Testis (tissue), 3 donors: ENCODE data around the gene KRTAP2-4. TPM values are rescaled to one million over a fixed set of nuclear protein-coding genes. Genes with fewer than 3 reads are reported as not detected.

Experiments
- DNase-seq: peaks from one replicate; pipeline ENCODE4 v3.0.0-alpha.2; 2019
- H3K27ac ChIP-seq, 2 donors: fragments of 200-600 bp; sonication (generic); one replicate each; pipeline ENCODE4 v1.5.1; 2019
- H3K27me3 ChIP-seq: fragments of 200-600 bp; sonication (generic); one replicate; pipeline ENCODE4 v1.5.1; 2019
- H3K36me3 ChIP-seq: fragments of 200-600 bp; sonication (generic); one replicate; pipeline ENCODE4 v1.5.1; 2017; ENCODE audit warnings: low read depth; ENCODE audit errors: missing control alignments
- H3K4me1 ChIP-seq: fragments of 200-600 bp; sonication (generic); one replicate; pipeline ENCODE4 v1.5.1; 2019
- H3K4me3 ChIP-seq, 2 donors: fragments of 200-600 bp; sonication (generic); one replicate each; pipeline ENCODE4 v1.5.1; 2017 to 2019
- H3K9me3 ChIP-seq: fragments of 200-600 bp; sonication (generic); one replicate; pipeline ENCODE4 v1.5.1; 2017
- POLR2A ChIP-seq: fragments of 450-650 bp; IDR thresholded peaks from one replicate; pipeline ENCODE4 v1.6.1; 2017; ENCODE audit warnings: antibody characterized with exemption, mild to moderate bottlenecking, moderate library complexity
- WGBS, 2 donors: methylation state at CpG; one replicate each; pipeline ENCODE4 v1.1.5; 2018; 5-methylcytosine and 5-hydroxymethylcytosine counted together
- intact Hi-C: fragments of 100-400 bp; cut with DNase I; formaldehyde crosslinking; loops from one replicate; pipeline ENCODE4 v1.15.1; 2023; ENCODE audit warnings: low total_unique reads
- polyA plus RNA-seq: library from polyadenylated mRNA; stranded (reverse); fragments of 350-450 nt; fragmentation: Illumina TruSeq; extraction: RNeasy Lipid Tissue Mini Kit (QIAGEN cat#74804); gene quantifications from one replicate; pipeline ENCODE4 v1.2.3, GENCODE V29; 2014; ENCODE audit warnings: low read depth, low replicate concordance; ENCODE audit not compliant: insufficient read depth
- total RNA-seq, 2 donors: library from RNA; depleted of rRNA; stranded (reverse); fragments of >200 nt; gene quantifications; one replicate each; pipeline ENCODE4 v1.2.3, GENCODE V29; 2016
- TF ChIP-seq, protein P1 (sequence below), 3 experiments: fragments of 450-650 bp in 2 of 3; fragments of 200-600 bp in 1 of 3; sonication (generic) in 1 of 3; IDR thresholded peaks; one replicate each; pipeline ENCODE4 v1.5.1; 2016 to 2019; ENCODE audit warnings: antibody characterized with exemption in 3 of 3, mild to moderate bottlenecking in 2 of 3, moderate library complexity in 1 of 3

Gene KRTAP2-4
- total and polyA plus RNA-seq, 3 donors from 2014 or later, result not detected

DNA sequence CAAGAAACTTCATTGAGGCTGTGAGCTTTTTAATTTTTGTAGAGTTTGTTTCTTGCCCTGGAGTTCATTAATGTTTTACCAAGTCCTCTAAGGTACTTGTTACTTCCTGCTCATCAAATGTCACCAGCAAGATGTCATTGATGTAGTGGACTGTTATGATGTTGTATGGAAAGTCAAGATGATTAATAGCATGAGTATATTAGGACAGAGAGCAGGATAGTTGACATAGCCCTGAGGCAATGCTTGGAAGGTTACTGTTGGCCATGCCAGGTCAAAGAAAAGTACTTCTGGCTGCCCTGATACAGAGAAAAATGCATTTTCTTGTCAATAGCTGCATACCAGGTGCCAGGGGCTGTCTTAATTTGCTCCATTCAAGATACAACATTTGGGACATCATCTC lies 45.3 kb downstream of the KRTAP2-4 start:
- Histone ChIP-seq H3K27ac (no peak overlapping the region), H3K27me3 (no peaks in the 10 kb centered on the region), H3K9me3 (no peaks in the 10 kb centered on the region), H3K4me3 (no peak overlapping the region), H3K4me1 (no peaks in the 10 kb centered on the region), H3K36me3 (no peaks in the 10 kb centered on the region)
- no peak for TF ChIP-seq POLR2A
- TF ChIP-seq, protein P1, sequence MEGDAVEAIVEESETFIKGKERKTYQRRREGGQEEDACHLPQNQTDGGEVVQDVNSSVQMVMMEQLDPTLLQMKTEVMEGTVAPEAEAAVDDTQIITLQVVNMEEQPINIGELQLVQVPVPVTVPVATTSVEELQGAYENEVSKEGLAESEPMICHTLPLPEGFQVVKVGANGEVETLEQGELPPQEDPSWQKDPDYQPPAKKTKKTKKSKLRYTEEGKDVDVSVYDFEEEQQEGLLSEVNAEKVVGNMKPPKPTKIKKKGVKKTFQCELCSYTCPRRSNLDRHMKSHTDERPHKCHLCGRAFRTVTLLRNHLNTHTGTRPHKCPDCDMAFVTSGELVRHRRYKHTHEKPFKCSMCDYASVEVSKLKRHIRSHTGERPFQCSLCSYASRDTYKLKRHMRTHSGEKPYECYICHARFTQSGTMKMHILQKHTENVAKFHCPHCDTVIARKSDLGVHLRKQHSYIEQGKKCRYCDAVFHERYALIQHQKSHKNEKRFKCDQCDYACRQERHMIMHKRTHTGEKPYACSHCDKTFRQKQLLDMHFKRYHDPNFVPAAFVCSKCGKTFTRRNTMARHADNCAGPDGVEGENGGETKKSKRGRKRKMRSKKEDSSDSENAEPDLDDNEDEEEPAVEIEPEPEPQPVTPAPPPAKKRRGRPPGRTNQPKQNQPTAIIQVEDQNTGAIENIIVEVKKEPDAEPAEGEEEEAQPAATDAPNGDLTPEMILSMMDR (IDR thresholded peaks at IDR 0.05), result no peak
- intact Hi-C loops, result no loop called here
- DNase-seq, result no peak

DNA sequence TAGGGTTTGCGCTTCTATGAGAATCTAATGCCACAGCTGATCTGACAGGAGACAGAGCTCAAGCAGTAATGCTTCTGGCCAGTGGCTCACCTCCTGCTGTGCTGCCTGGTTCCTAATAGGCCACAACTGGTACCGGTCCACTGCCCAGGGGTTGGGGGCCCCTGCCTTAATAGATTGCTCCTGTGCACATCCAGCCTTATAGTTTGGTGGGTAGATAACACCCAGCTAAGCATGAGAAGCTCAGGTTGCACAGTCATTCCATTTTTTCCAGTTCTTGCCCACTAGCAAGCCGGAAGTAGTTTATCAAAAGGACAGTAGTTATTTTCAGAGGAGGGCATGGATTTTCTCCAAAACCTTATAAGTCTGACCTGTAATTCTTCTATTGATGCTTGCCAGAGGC lies 46.3 kb downstream of the KRTAP2-4 start:
- no peaks in the 10 kb centered on the region for H3K27me3 ChIP-seq
- no peak overlapping the region for H3K27ac ChIP-seq
- no peaks in the 10 kb centered on the region for H3K4me1 ChIP-seq
- H3K9me3 ChIP-seq, result no peaks in the 10 kb centered on the region
- TF ChIP-seq POLR2A, result no peak
- TF ChIP-seq, protein P1 (IDR thresholded peaks at IDR 0.05), result no peak
- no peak overlapping the region for H3K4me3 ChIP-seq
- WGBS, 2 donors, result 92 to 93% methylated on average over 3 of the region's 3 CpGs
- intact Hi-C loops, result no loop called here
- no peaks in the 10 kb centered on the region for H3K36me3 ChIP-seq
- no peak for DNase-seq

DNA sequence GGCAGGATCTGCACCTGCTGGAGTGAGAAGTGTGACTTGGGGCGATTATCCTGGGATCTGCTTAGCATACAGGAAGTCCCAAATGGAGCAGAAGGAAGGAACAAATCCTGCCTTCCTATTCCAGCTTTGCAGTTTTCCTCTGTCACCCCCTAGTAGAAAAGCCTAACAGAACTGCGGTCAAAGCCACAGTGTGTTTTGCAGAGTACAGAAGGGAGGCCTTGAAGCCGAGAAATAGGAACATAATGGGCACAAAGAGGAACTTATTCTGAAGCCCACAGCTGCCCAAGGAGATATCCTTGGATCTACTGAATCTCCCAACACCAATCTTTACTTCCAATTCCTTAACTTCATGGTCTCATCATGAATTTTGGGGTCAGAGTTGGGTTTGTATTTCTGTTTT lies 47.1 kb downstream of the KRTAP2-4 start:
- intact Hi-C loops, result no loop called here
- Histone ChIP-seq H3K27ac (no peak overlapping the region), H3K27me3 (no peaks in the 10 kb centered on the region), H3K36me3 (no peaks in the 10 kb centered on the region), H3K4me3 (no peak overlapping the region), H3K9me3 (no peaks in the 10 kb centered on the region), H3K4me1 (no peaks in the 10 kb centered on the region)
- TF ChIP-seq, protein P1 (IDR thresholded peaks at IDR 0.05), result no peak
- TF ChIP-seq POLR2A, result no peak
- WGBS, 2 donors, result 81 to 85% methylated on average over 3 of the region's 3 CpGs
- DNase-seq, result no peak

GRCh38 chr17:41016578-41017215 lies 49.0 kb downstream of the KRTAP2-4 start:
- H3K27me3 ChIP-seq, result no peaks in the 10 kb centered on the region
- no peaks in the 10 kb centered on the region for H3K9me3 ChIP-seq
- H3K4me1 ChIP-seq, result no peaks in the 10 kb centered on the region
- no peak overlapping the region for H3K4me3 ChIP-seq
- 79 to 88% methylated on average over 13 of the region's 13 CpGs for WGBS, 2 donors
- DNase-seq, result no peak
- no peaks in the 10 kb centered on the region for H3K36me3 ChIP-seq
- no peak overlapping the region for H3K27ac ChIP-seq
- intact Hi-C loops, result no loop called here
- TF ChIP-seq POLR2A, result no peak

DNA sequence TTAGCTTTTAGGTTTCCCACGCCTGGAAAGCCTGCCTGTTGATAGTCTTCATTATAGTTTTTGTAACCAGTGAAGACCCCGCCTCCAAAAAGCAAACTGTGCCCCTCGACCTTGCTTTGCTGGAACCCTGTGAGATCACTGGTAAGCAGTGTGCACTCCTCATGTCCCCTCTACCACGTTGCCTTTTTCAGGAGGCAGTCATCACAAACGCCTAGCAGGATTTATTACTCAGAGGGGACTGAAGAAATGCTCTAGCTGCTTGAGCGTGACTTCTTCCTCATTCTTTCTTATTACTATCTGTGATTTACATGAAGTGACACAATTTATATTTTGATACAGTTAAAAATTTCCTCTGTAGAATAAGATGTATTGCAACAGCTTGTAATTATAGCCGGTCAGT lies 50.2 kb downstream of the KRTAP2-4 start:
- H3K4me3 ChIP-seq, result no peak overlapping the region
- 67 to 74% methylated on average over 7 of the region's 7 CpGs for WGBS, 2 donors
- H3K4me1 ChIP-seq, result no peaks in the 10 kb centered on the region
- no peak for DNase-seq
- no peaks in the 10 kb centered on the region for H3K36me3 ChIP-seq
- H3K27ac ChIP-seq, result no peak overlapping the region
- H3K27me3 ChIP-seq, result no peaks in the 10 kb centered on the region
- TF ChIP-seq POLR2A, result no peak
- TF ChIP-seq, protein P1 (IDR thresholded peaks at IDR 0.05), result no peak
- H3K9me3 ChIP-seq, result no peaks in the 10 kb centered on the region
- intact Hi-C loops, result no loop called here

Other genes starting within 250 kb of the KRTAP2-4 start
Only the 30 nearest of the 39 such genes appear.
- gene KRT20, start 180.6 kb downstream of the KRTAP2-4 start, total RNA-seq, result not detected
- not detected for gene KRT20, start 180.6 kb downstream of the KRTAP2-4 start, polyA plus RNA-seq
- 10 to 100 TPM; 14.0 to 17.3 TPM for gene KRT23, start 128.2 kb downstream of the KRTAP2-4 start, total RNA-seq
- 52.2 TPM for gene KRT23, start 128.2 kb downstream of the KRTAP2-4 start, polyA plus RNA-seq
- not detected for gene KRT39, start 98.9 kb downstream of the KRTAP2-4 start, total RNA-seq
- gene KRT39, start 98.9 kb downstream of the KRTAP2-4 start, polyA plus RNA-seq, result not detected
- under 1 TPM in 1 of 2 donors, not detected in 1; 0.16 TPM for gene KRT40, start 81.6 kb downstream of the KRTAP2-4 start, total RNA-seq
- 0.45 TPM for gene KRT40, start 81.6 kb downstream of the KRTAP2-4 start, polyA plus RNA-seq
- not detected for gene KRTAP3-3, start 71.7 kb downstream of the KRTAP2-4 start, total RNA-seq
- not detected for gene KRTAP3-3, start 71.7 kb downstream of the KRTAP2-4 start, polyA plus RNA-seq
- not detected for gene KRTAP3-2, start 66.0 kb downstream of the KRTAP2-4 start, total RNA-seq
- not detected for gene KRTAP3-2, start 66.0 kb downstream of the KRTAP2-4 start, polyA plus RNA-seq
- gene KRTAP3-1, start 56.8 kb downstream of the KRTAP2-4 start, total RNA-seq, result not detected
- not detected for gene KRTAP3-1, start 56.8 kb downstream of the KRTAP2-4 start, polyA plus RNA-seq
- gene KRTAP1-5, start 38.7 kb downstream of the KRTAP2-4 start, total RNA-seq, result not detected
- gene KRTAP1-5, start 38.7 kb downstream of the KRTAP2-4 start, polyA plus RNA-seq, result not detected
- gene KRTAP1-4, start 35.7 kb downstream of the KRTAP2-4 start, total RNA-seq, result not detected
- gene KRTAP1-4, start 35.7 kb downstream of the KRTAP2-4 start, polyA plus RNA-seq, result not detected
- gene KRTAP1-3, start 31.0 kb downstream of the KRTAP2-4 start, total RNA-seq, result not detected
- not detected for gene KRTAP1-3, start 31.0 kb downstream of the KRTAP2-4 start, polyA plus RNA-seq
- not detected for gene KRTAP1-1, start 24.4 kb downstream of the KRTAP2-4 start, total RNA-seq
- not detected for gene KRTAP1-1, start 24.4 kb downstream of the KRTAP2-4 start, polyA plus RNA-seq
- not detected for gene KRTAP2-1, start 18.6 kb downstream of the KRTAP2-4 start, total RNA-seq
- not detected for gene KRTAP2-1, start 18.6 kb downstream of the KRTAP2-4 start, polyA plus RNA-seq
- gene KRTAP2-2, start 10.6 kb downstream of the KRTAP2-4 start, total RNA-seq, result not detected
- not detected for gene KRTAP2-2, start 10.6 kb downstream of the KRTAP2-4 start, polyA plus RNA-seq
- gene KRTAP2-3, start 5.8 kb downstream of the KRTAP2-4 start, total RNA-seq, result not detected
- not detected for gene KRTAP2-3, start 5.8 kb downstream of the KRTAP2-4 start, polyA plus RNA-seq
- not detected for gene KRTAP4-7, start 18.3 kb upstream of the KRTAP2-4 start, total RNA-seq
- not detected for gene KRTAP4-7, start 18.3 kb upstream of the KRTAP2-4 start, polyA plus RNA-seq
- gene KRTAP4-8, start 32.3 kb upstream of the KRTAP2-4 start, total RNA-seq, result not detected
- gene KRTAP4-8, start 32.3 kb upstream of the KRTAP2-4 start, polyA plus RNA-seq, result not detected
- gene KRTAP4-16, start 36.3 kb upstream of the KRTAP2-4 start, total RNA-seq, result not detected
- gene KRTAP4-16, start 36.3 kb upstream of the KRTAP2-4 start, polyA plus RNA-seq, result not detected
- not detected for gene KRTAP4-9, start 39.5 kb upstream of the KRTAP2-4 start, total RNA-seq
- not detected for gene KRTAP4-9, start 39.5 kb upstream of the KRTAP2-4 start, polyA plus RNA-seq
- gene KRTAP4-11, start 52.5 kb upstream of the KRTAP2-4 start, total RNA-seq, result not detected
- not detected for gene KRTAP4-11, start 52.5 kb upstream of the KRTAP2-4 start, polyA plus RNA-seq
- not detected for gene KRTAP4-12, start 58.3 kb upstream of the KRTAP2-4 start, total RNA-seq
- not detected for gene KRTAP4-12, start 58.3 kb upstream of the KRTAP2-4 start, polyA plus RNA-seq
- not detected for gene KRTAP4-6, start 74.7 kb upstream of the KRTAP2-4 start, total RNA-seq
- not detected for gene KRTAP4-6, start 74.7 kb upstream of the KRTAP2-4 start, polyA plus RNA-seq
- not detected for gene KRTAP4-5, start 83.9 kb upstream of the KRTAP2-4 start, total RNA-seq
- not detected for gene KRTAP4-5, start 83.9 kb upstream of the KRTAP2-4 start, polyA plus RNA-seq
- not detected for gene KRTAP4-4, start 94.9 kb upstream of the KRTAP2-4 start, total RNA-seq
- not detected for gene KRTAP4-4, start 94.9 kb upstream of the KRTAP2-4 start, polyA plus RNA-seq
- gene KRTAP4-3, start 102.3 kb upstream of the KRTAP2-4 start, total RNA-seq, result not detected
- gene KRTAP4-3, start 102.3 kb upstream of the KRTAP2-4 start, polyA plus RNA-seq, result not detected
- not detected for gene KRTAP4-2, start 112.3 kb upstream of the KRTAP2-4 start, total RNA-seq
- gene KRTAP4-2, start 112.3 kb upstream of the KRTAP2-4 start, polyA plus RNA-seq, result not detected
- gene KRTAP4-1, start 119.0 kb upstream of the KRTAP2-4 start, total RNA-seq, result not detected
- gene KRTAP4-1, start 119.0 kb upstream of the KRTAP2-4 start, polyA plus RNA-seq, result not detected
- gene KRTAP9-1, start 124.0 kb upstream of the KRTAP2-4 start, total RNA-seq, result not detected
- not detected for gene KRTAP9-1, start 124.0 kb upstream of the KRTAP2-4 start, polyA plus RNA-seq
- not detected for gene KRTAP9-2, start 160.8 kb upstream of the KRTAP2-4 start, total RNA-seq
- gene KRTAP9-2, start 160.8 kb upstream of the KRTAP2-4 start, polyA plus RNA-seq, result not detected
- gene KRTAP9-3, start 166.6 kb upstream of the KRTAP2-4 start, total RNA-seq, result not detected
- not detected for gene KRTAP9-3, start 166.6 kb upstream of the KRTAP2-4 start, polyA plus RNA-seq
- not detected for gene KRTAP9-8, start 172.1 kb upstream of the KRTAP2-4 start, total RNA-seq
- gene KRTAP9-8, start 172.1 kb upstream of the KRTAP2-4 start, polyA plus RNA-seq, result not detected